Measurements from ENCODE around the gene HIVEP2. TPM values are rescaled to one million over a fixed set of nuclear protein-coding genes. Genes with fewer than 3 reads are reported as not detected.

Gene HIVEP2
- total and polyA plus RNA-seq, 2 donors (not counting 3 experiments of a cell fraction or from before 2014, with no cell fraction given), result 1.3 to 4.7 TPM

GRCh38 chr6:142751452-142751851 lies 193.5 kb downstream of the HIVEP2 start:
- Histone ChIP-seq H3K27me3 (ENCODE audit: control insufficient read depth in 2 of 2, insufficient read depth in 2 of 2, low read length in 2 of 2) (no peaks in the 10 kb centered on the region), H3K79me2 (ENCODE audit: control insufficient read depth, insufficient read depth, low read length) (no peaks in the 10 kb centered on the region), H3K36me3 (ENCODE audit: control insufficient read depth in 2 of 2, extremely low read depth in 1 of 2, insufficient read depth in 2 of 2, low read length in 2 of 2) (no peaks in the 10 kb centered on the region), H4K20me1 (replicated peaks; ENCODE audit: control insufficient read depth, extremely low read depth, insufficient read depth, low read length) (no peaks in the 10 kb centered on the region), H3K4me2 (ENCODE audit: insufficient read depth, low read length) (no peak overlapping the region), H3K9ac (replicated peaks; ENCODE audit: extremely low read depth, insufficient read depth, low read length) (no peak overlapping the region), H3K4me1 (ENCODE audit: control insufficient read depth, extremely low read depth, insufficient read depth, low read length) (no peaks in the 10 kb centered on the region), H3K9me1 (replicated peaks; ENCODE audit: control insufficient read depth, extremely low read depth, insufficient read depth, low read length) (no peaks in the 10 kb centered on the region), H3K4me3 (replicated peaks in 1 of 3; ENCODE audit: insufficient read depth in 1 of 3, low read depth in 1 of 3, low read length in 3 of 3) (no peak overlapping the region), H3K9me3 (replicated peaks; ENCODE audit: control insufficient read depth, insufficient read depth, low read length) (no peaks in the 10 kb centered on the region), H2AFZ (ENCODE audit: low read depth, low read length) (no peak overlapping the region), H3K27ac (ENCODE audit: insufficient read depth, low read depth, low read length) (no peak overlapping the region)
- no TSS peak for BruUV-seq (replicated peaks)
- TF ChIP-seq POLR2A (IDR thresholded peaks at IDR 0.05; ENCODE audit: low read depth, low read length) (no peak), GATA2 (IDR thresholded peaks at IDR 0.05; ENCODE audit: insufficient read depth, insufficient read length, low read depth, low read length) (no peak), MAX (IDR thresholded peaks at IDR 0.05; ENCODE audit: insufficient read depth, insufficient read length) (no peak), CTCF (IDR thresholded peaks at IDR 0.05; ENCODE audit: extremely low read depth in 1 of 2, insufficient read depth in 1 of 2, low read depth in 1 of 2, low read length in 2 of 2) (no peak), EZH2 (IDR thresholded peaks at IDR 0.05; ENCODE audit: borderline replicate concordance, low read depth, low read length, severe bottlenecking) (no peak), POLR2AphosphoS5 (IDR thresholded peaks at IDR 0.05; ENCODE audit: insufficient read depth, low read depth, low read length) (no peak), MYC (IDR thresholded peaks at IDR 0.05; ENCODE audit: low read depth, low read length) (no peak), JUN (IDR thresholded peaks at IDR 0.05; ENCODE audit: borderline replicate concordance, insufficient read depth, insufficient read length, low read depth) (no peak), FOS (IDR thresholded peaks at IDR 0.05; ENCODE audit: borderline replicate concordance, insufficient read depth, low read length) (no peak)
- dilution Hi-C loops (cut with MboI; ENCODE audit: extremely low pct_ligation_motif_present, low sequenced_read_pairs) (no loop called here), intact Hi-C loops (cut with micrococcal nuclease) (no loop called here)
- CTCF ChIA-PET, result interaction anchor here (1.4 to 5.4 kb wide), 2 partner anchors 12 to 275 kb away, joined by 3 to 34 read pairs; no protein-coding TSS in a partner anchor
- FAIRE-seq (no peak), DNase-seq (ENCODE audit: low read depth, low spot score) (no peak)
- POLR2A ChIA-PET, result no interaction called here
